DOHH2 (cell line): ENCODE data around the gene MTFR2.

ENCODE experiments used
- H3F3A ChIP-seq: fragments of 200-600 bp; sonication (generic), shearing (Covaris generic); 2 replicates; pipeline ENCODE4 v1.6.0; 2016; ENCODE audit warnings: antibody characterized with exemption, mild to moderate bottlenecking; ENCODE audit not compliant: control insufficient read depth, insufficient read depth
- H3K27ac ChIP-seq: fragments of 200-600 bp; sonication (generic); 2 replicates; pipeline ENCODE4 v1.5.1; 2014; ENCODE audit warnings: low read depth, mild to moderate bottlenecking, low read length, moderate library complexity
- H3K27me3 ChIP-seq: fragments of 200-600 bp; sonication (generic); 2 replicates; pipeline ENCODE4 v1.6.1; 2014; ENCODE audit warnings: mild to moderate bottlenecking, low read length, mixed read lengths; ENCODE audit not compliant: control insufficient read depth
- H3K36me3 ChIP-seq: fragments of 200-600 bp; sonication (generic); 2 replicates; pipeline ENCODE4 v1.6.1; 2014; ENCODE audit warnings: mild to moderate bottlenecking, low read length, moderate library complexity, mixed read lengths; ENCODE audit not compliant: control insufficient read depth
- H3K4me1 ChIP-seq: fragments of 200-600 bp; sonication (generic); 2 replicates; pipeline ENCODE4 v1.6.1; 2014; ENCODE audit warnings: mild to moderate bottlenecking, low read length, mixed read lengths; ENCODE audit not compliant: control insufficient read depth
- H3K4me2 ChIP-seq: fragments of 200-600 bp; sonication (generic); 2 replicates; pipeline ENCODE4 v1.6.0; 2014; ENCODE audit warnings: mild to moderate bottlenecking, low read length, moderate library complexity
- H3K4me3 ChIP-seq: fragments of 200-600 bp; sonication (generic); 2 replicates; pipeline ENCODE4 v1.5.1; 2014; ENCODE audit warnings: mild to moderate bottlenecking, low read length, mixed read lengths
- H3K79me2 ChIP-seq: fragments of 200-600 bp; sonication (generic); 2 replicates; pipeline ENCODE4 v1.6.1; 2014; ENCODE audit warnings: mild to moderate bottlenecking, low read length, mixed read lengths; ENCODE audit not compliant: control insufficient read depth
- H3K9me2 ChIP-seq: fragments of 200-600 bp; sonication (generic); replicated peaks from 2 replicates; pipeline ENCODE4 v1.6.1; 2014; ENCODE audit warnings: mild to moderate bottlenecking, low read length, mixed read lengths; ENCODE audit not compliant: control insufficient read depth
- H3K9me3 ChIP-seq: fragments of 200-600 bp; sonication (generic); 2 replicates; pipeline ENCODE4 v1.6.1; 2014; ENCODE audit warnings: antibody characterized with exemption, low read length, mixed read lengths; ENCODE audit not compliant: control insufficient read depth, insufficient read depth
- H4K20me1 ChIP-seq: fragments of 200-600 bp; sonication (generic); 2 replicates; pipeline ENCODE4 v1.6.0; 2014; ENCODE audit warnings: low read depth, mild to moderate bottlenecking, antibody characterized with exemption, low read length, moderate library complexity; ENCODE audit not compliant: control insufficient read depth, insufficient read depth
- CTCF ChIP-seq: fragments of 200-600 bp; sonication (generic); IDR thresholded peaks from one replicate; pipeline ENCODE4 v1.5.1; 2014; ENCODE audit warnings: antibody characterized with exemption, mild to moderate bottlenecking, low read depth, low read length; ENCODE audit not compliant: poor library complexity, severe bottlenecking
- EZH2phosphoT487 ChIP-seq: fragments of 200-600 bp; sonication (generic); IDR thresholded peaks from 2 replicates; pipeline ENCODE4 v1.6.1; 2017; ENCODE audit warnings: borderline replicate concordance, mild to moderate bottlenecking, antibody characterized with exemption, low read length, moderate library complexity, mixed read lengths

MTFR2 gene

GRCh38 chr6:136274062-136274461 is 24.0 kb upstream of the MTFR2 start:
- Histone ChIP-seq H4K20me1 (peaks cover 11% of the 10 kb centered on the region; the same call in 1 of the 2 replicates), H3K4me3 (no peak overlapping the region), H3K9me2 (no peaks in the 10 kb centered on the region), H3K4me2 (no peak overlapping the region), H3K27me3 (no peaks in the 10 kb centered on the region), H3F3A (0 out of 2 replicates have a peak, but pooled peaks cover 10% of the 10 kb centered on the region), H3K36me3 (peaks cover 92% of the 10 kb centered on the region), H3K79me2 (peaks cover 69% of the 10 kb centered on the region), H3K27ac (no peak overlapping the region), H3K9me3 (no peaks in the 10 kb centered on the region), H3K4me1 (no peaks in the 10 kb centered on the region)
- TF ChIP-seq EZH2phosphoT487 (no peak), CTCF (no peak)

DNA sequence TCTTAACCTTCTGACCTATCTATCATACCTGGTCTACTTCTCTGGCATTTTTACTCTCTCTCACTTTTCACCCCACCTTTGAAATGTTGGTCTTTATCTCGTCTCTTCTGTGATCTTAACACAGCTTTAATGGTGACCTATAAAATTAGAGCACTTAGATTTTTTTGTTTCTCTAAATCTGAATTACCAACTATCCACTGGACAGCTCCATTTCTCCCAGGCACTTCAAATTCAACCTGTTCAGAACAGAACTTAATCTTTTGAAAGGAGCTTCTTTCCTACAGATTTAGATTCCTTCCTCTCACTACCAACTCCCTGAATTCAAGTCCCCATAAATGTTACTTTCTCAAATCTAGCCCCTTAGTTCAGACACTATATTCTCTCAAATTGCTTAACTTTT is 15.0 kb upstream of the MTFR2 start:
- H3K27ac ChIP-seq = no peak overlapping the region
- H3K79me2 ChIP-seq = peaks cover 75% of the 10 kb centered on the region
- no peak overlapping the region for H3K4me3 ChIP-seq
- H4K20me1 ChIP-seq = peaks cover 26% of the 10 kb centered on the region
- no peaks in the 10 kb centered on the region for H3K4me1 ChIP-seq
- no peaks in the 10 kb centered on the region for H3K9me2 ChIP-seq
- no peak overlapping the region for H3K4me2 ChIP-seq
- TF ChIP-seq EZH2phosphoT487 (no peak), CTCF (no peak)
- peaks cover 13% of the 10 kb centered on the region for H3F3A ChIP-seq
- peaks cover 100% of the 10 kb centered on the region for H3K36me3 ChIP-seq
- H3K9me3 ChIP-seq = no peaks in the 10 kb centered on the region
- no peaks in the 10 kb centered on the region for H3K27me3 ChIP-seq

DNA sequence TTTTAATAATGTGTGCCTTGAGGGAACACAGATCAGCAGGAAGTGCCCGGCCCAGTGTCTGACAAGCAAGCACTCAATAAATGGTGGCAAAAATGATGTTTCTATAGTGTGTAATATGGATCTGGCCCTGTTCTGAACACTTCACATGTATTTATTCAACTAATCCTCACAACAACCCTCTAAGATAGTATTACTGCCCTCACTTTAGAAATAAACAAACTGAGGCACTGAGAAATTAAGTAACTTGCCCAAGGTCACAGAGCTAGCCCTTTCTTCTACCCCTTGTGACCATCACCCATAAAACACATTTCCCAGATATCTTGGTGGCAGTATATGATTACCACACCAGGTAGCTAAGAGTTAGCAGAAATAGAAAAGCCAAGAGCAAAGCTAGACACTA is 12.8 kb upstream of the MTFR2 start:
- H3K4me1 ChIP-seq = no peaks in the 10 kb centered on the region
- H3K27ac ChIP-seq = no peak overlapping the region
- H3K27me3 ChIP-seq = no peaks in the 10 kb centered on the region
- no peaks in the 10 kb centered on the region for H3K9me2 ChIP-seq
- no peak for TF ChIP-seq CTCF
- TF ChIP-seq EZH2phosphoT487 = no peak
- peaks cover 22% of the 10 kb centered on the region for H3F3A ChIP-seq
- peaks cover 100% of the 10 kb centered on the region for H3K36me3 ChIP-seq
- no peak overlapping the region for H3K4me2 ChIP-seq
- H3K4me3 ChIP-seq = no peak overlapping the region
- no peaks in the 10 kb centered on the region for H3K9me3 ChIP-seq
- H4K20me1 ChIP-seq = peaks cover 31% of the 10 kb centered on the region
- H3K79me2 ChIP-seq = peaks cover 60% of the 10 kb centered on the region
